GM19023 (cell line): Measurements from ENCODE around the gene MSANTD4.
A peak's percentile ranks its signal among the peaks of the same experiment; 100 is the strongest.
"Not testable (repeated sequence)": the region's sequence is repeated elsewhere in the genome, so short reads cannot be mapped to it uniquely, and the experiment has no call there.

Experiments used
- ATAC-seq: cut with Tn5 transposase; IDR thresholded peaks from one replicate; pipeline ENCODE4 v1.9.1; 2021; ENCODE audit warnings: mild to moderate bottlenecking, moderate library complexity; ENCODE audit not compliant: unreplicated experiment

MSANTD4 gene

GRCh38 chr11:106021967-106022794, at the start of gene MSANTD4:
TSS of gene MSANTD4 (minus strand) at chr11:106022240. CDS start at chr11:106010917, 11,323 bp downstream.
- ATAC-seq: peak; percentile 97

DNA sequence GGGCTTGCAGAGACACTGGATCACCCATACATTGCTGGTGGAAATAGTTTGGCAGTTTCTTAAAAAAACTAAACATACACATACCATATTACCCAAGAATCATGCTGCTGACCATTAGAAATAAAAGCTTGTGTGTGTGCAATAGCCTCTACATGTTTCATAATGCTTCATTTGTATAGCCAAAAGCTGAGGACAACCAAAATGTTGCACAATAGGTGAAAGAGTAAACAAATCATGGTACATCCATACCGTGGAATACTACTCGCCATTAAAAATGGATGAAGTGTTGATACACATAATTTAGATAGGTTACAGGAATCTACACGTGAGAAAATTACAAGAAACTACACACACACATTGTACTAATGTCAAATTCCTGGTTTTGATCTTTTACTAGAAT, 48.6 kb upstream of the MSANTD4 start:
- no peak for ATAC-seq

DNA sequence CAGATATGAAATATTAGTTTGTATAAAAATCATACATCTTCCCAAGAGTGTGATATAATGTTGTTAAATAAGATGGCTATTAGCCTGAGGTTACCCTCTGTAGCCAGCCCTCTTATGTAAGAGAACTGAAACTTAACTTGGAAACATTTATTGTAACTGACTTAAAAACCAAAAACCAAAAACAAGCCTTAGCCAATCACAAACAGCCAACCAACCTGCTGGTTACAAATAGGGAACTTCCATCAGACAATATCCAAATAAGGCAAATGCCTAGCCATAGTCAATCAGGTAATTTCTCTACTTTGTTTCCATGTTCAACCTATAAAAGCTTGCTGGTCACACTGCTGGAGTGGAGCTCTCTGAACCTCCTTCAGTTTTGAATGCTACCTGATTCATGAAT, 41.0 kb upstream of the MSANTD4 start:
- ATAC-seq: no peak

- no peak for ATAC-seq
Measured at GRCh38 chr11:106061954-106062949, 40.2 kb upstream of the MSANTD4 start.

DNA sequence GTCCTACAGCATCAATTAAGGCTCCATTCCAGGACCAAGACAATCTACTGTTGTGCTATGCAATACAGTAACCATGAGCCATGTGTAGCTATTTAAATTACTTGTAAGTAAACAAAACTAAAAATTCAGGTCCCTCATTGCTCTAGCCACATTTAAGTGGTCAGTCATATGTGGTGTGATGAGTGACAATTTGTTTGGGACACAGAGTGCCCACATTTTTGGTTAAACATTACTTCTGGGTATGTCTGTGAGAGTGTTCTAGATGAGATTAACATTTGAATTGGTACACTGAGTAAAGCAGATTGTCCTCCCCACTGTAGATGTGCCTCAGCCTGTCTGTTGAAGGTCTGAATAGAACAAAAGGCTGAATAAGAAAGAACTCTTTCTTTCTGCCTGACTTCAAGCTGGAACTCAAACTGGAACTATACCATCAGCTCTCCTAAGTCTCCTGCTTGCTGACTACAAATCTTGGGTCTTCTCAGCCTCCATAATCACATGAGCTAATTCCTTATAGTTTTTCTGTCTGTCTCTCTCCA, 39.3 kb upstream of the MSANTD4 start:
- ATAC-seq: no peak

DNA sequence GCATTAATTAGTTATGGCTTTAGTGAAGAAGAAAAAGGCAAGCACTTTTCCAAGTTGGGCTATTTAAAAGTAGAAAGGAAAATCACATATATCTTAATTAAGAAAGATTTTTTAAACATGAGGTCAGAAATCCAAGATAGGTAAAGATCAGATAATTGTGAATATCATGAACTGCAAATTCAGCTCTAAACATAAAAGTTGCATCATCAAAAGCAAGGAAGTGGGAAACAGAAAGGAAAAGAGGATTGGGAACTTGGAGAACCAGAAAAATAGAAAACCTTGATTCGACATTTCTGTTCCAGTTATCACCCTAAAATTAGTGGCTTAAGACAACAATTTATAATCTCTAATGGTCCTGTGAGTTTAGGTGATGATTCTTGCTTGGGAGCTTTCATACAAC, 37.6 kb upstream of the MSANTD4 start:
- no peak for ATAC-seq

DNA sequence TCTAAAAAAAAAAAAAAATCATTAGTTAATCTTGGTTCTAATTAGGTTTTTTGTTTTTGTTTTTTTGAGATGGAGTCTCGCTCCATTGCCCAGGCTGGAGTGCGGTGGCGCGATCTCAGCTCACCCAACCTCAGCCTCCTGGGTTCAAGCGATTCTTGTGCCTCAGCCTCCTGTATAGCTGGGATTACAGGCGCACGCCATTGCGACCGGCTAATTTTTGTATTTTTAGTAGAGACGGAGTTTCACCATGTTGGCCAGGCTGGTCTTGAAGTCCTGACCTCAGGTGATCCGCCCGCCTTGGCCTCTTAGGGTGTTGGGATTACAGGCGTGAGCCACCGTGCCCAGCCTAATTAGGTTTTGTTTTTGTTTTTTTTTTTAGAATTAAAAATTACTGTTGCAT, 36.3 kb upstream of the MSANTD4 start:
- ATAC-seq: not testable (repeated sequence)

GRCh38 chr11:106051103-106051502, 29.1 kb upstream of the MSANTD4 start:
- ATAC-seq: no peak

DNA sequence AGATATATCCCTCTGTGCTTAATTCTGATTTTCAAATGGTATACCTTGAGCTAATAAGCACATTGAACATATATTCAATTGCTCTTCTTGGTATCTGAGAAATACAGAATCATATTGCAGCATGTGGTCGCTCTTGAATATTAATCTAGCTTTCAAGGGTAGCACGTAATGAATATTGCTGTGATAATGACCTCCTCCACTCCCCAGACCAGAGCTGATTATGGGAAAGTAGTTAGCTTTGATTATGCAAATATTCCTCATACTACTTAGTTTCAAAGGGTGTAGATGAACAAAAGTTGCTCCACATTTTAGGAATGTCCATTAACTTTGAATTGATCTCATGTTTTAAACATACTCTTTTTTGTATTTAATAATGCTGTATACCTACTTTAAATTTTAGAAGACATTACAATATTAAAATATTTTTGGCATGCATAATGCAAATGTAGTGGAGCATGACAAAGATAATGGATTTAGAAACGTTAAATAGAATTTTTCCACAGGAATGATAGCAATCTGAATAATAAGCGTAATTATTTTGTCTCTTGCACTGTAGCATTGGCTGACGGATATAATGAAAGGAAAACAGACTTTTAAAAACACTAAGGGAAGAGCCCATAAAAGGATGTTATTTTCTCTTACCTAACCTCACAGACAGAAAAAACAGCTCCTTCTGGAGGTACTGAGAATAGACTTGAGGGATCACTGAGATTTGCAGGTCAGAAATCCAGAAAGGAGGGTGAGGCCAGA, 27.9 kb upstream of the MSANTD4 start:
- ATAC-seq: no peak

DNA sequence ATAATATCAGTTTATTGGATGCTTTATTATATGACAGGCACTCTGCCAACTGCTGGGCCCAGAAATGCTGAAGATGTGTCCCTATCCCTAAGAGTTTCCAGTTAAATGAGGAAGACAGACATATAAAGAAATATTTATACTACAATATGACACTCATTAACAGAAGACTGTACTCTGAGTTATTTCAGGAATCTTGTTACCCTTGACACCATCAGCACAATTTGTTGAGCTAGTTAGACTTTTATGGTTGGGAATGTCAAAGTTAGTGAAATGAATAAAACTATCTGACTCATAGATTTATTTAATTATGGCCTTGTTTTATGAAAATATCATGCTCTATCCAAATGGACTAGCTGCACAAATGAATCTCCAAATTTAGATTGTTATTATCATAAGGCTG, 25.6 kb upstream of the MSANTD4 start:
- no peak for ATAC-seq

GRCh38 chr11:106043540-106043939, 21.5 kb upstream of the MSANTD4 start:
- no peak for ATAC-seq

DNA sequence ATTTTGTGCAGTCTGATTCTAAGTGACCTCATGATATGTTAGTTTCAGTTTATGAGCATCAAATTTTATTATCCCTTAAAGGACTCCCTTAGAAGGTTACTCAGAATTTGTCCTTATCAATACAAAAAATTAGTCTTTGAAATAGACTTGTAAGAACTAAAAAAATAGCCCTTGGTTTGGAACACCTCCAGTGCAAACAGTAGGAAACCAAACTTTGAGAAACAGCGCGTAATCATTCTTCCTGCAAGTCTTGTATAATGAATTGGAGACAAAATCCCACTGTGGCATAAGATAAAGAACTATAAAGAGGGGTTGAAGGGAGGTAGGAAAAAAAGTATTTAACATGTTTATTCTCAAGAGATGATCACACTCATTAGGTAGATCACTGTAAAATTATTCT, 10.8 kb upstream of the MSANTD4 start:
- ATAC-seq: no peak

DNA sequence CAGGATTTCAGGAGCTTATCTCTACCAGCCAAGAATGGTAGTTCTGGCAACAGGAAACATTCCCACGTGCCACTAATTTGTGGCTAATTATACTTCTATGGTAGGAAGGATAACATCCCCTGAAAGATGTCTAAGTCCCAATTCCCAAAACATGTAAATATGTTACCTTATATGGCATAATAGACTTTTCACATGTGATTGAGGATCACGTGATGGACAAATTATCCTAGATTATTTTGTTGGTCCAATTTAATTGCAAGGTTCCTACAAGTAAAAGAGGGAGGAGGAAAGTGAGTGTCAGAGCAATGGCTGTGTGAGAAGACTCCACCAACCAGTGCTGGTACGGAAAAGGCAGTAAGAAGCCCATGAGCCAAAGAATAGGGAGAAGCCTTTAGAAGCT, 9.9 kb upstream of the MSANTD4 start:
- no peak for ATAC-seq

DNA sequence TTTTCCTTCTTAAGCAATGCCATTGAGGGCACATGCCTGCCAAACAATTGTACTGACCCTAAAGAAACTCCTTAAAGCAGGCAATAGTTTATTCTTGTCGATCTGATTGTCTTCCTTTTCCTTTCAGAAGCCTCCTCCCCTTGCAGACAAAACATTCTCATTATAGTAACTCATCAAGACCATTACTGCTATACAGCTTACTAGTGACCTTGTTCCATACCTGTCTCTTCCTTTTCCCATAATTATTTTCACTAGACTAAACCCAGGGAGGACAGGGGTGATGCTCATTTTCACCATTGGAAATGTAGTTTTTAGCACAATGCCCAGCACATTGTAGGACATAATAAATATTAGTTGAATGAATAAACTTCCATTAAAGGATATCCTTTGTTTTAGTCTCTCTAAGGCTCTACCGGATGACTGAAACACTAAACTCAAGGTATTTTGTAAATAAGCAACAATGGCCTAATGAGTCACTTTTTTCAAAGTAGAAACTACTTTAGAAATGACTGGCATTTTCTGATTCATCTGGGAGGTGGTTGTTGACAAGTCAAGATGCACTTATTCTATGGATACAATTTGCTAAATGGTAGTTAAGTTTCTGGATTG, 9.3 kb upstream of the MSANTD4 start:
- ATAC-seq: no peak

DNA sequence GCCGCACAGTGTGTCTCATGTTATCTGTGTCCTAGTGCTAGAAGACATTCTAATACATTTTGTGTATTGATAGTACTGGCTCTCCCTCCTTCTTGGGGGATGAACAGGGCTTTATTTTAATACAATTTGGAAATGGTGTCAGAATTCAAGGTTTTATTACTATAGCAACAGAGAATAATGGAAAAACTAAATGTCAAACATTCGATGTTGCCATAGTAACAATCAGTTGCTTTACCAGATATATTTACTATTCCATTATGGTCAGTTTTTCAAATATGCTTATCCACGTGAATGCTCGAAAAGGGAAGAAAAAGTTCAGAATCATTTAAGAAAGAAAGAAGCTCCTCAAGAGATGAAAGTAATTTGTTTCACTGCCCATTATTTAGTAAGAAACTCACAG, 8.6 kb upstream of the MSANTD4 start:
- ATAC-seq: no peak

DNA sequence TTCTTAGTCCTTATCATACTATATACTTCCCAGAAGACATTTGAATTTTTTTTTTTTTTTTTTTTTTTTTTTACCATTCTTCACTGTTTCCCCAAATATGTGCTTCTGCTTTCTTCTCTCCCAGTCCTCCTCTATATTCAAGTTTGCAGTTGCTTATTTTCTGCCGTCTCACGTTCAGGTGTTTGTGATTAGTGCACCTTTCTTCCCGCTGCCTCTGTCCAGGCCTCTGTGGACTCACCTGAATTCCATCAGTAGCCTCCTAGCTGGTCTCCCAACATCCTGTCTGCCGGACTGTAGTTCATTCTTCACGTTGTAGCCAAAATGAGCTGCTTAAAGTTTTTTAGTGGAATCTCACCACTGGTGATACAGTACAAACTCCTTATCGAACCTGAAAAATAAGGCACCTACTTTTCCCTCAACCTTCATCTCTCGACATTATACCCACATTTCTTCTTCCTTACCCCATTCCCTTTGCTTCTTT, 795 bp upstream of the MSANTD4 start:
- ATAC-seq: no peak

DNA sequence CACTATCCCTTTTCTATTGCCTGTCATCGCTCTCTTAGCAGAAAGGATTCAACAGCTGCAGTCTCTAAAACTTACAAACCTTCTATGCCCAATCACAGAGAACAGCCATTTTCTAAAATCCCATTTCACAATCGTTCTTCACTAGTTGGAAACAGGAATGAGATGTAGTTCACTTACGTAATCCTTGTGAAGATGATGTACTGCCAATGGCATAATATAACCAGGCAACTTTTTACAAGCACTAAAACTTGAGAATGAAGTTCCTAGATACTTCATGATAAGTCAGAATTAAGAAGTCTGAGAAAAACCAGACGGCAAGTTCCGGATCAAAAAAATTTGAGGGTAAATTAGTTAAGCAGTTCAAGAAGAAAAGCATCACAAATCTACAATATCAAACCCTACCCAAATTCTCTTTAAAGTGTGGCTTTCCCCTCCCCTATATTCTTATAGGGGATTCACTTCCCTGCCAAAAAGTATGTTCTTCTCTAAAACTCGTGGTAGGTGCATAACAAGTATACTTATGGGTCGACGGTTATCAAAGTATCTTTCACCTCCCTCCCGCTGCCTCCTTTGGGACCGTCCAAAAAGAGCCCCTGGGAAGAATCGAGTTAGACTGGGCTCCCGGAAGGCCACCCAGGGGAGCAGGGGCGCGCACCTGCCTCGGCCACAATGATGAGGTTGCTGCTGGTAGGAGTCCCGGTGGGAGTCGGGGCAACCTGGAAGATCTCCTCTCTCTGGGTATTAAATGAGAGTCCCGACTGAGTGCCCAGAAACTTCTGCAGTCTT, 666 bp downstream of the MSANTD4 start:
- ATAC-seq: peak; percentile 17

DNA sequence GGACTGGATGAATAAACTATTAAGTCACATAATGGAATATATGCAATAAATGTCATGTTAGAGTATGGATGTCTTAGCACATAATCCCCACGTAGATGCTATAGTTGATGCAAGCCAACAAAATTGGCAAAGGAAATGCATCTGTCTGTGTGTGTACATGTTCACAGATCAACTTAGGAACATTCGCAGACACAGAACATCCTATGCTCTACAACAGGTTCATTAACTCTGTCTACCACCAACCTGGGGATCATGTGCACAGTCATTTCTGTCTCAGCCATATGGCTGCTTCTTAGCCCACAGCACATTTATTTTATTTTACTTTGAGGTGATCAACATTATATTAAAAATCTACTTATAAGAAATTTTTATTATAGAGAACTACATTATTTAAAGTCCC, 4.9 kb downstream of the MSANTD4 start:
- ATAC-seq: no peak

DNA sequence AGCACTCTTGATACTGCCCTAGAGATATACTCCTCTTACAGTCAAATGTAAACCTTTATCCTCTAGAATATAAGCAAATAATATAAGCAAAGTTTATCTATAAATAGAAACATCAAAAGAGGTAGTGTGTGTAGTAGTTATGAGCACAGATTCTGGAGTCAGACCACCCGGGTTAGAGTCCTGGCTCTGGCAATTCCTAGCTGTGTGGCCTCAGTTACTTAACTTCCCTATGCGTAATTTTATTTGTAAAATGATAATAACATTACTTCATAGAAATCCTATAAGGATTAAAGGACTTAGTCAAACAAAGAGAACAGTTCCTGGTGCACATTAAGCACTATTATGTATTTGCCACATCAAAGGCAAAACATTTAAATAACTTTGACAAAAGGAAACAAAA, 7.0 kb downstream of the MSANTD4 start:
- ATAC-seq: no peak
